Measurements from ENCODE around the gene USP37.

GRCh38 chr2:218518876-218519275, 49.3 kb downstream of the USP37 start:
- no peak for TF ChIP-seq CTCF (conservative IDR thresholded peaks at IDR 0.05; ENCODE audit: low read length)
- TF ChIP-seq EZH2phosphoT487 (IDR thresholded peaks at IDR 0.05; ENCODE audit: borderline replicate concordance), result no peak

Measured in Loucy (cell line).